Caki2 (cell line): Measurements from ENCODE around the gene DCUN1D4. TPM values are rescaled to one million over a fixed set of nuclear protein-coding genes. Genes with fewer than 3 reads are reported as not detected.
A peak's percentile ranks its signal among the peaks of the same experiment; 100 is the strongest.

ENCODE experiments used
- DNase-seq: peaks from one replicate; pipeline ENCODE4 v3.0.0-alpha.2; 2015; ENCODE audit warnings: low read depth
- in situ Hi-C: cut with HindIII; loops from 2 replicates; pipeline ENCODE4 v1.10.0; 2016; ENCODE audit warnings: low sequenced_read_pairs, low pct_unique_long_range_greater_than_20kb, mixed read lengths
- total RNA-seq: library from RNA; depleted of rRNA; stranded (reverse); fragments of >200 nt; shearing (Covaris generic); gene quantifications from 2 replicates; pipeline ENCODE4 v1.2.3, GENCODE V29; 2014; ENCODE audit warnings: low replicate concordance

The DCUN1D4 gene
- total RNA-seq, 1 experiment from 2014 or later: 29.3 TPM

DNA sequence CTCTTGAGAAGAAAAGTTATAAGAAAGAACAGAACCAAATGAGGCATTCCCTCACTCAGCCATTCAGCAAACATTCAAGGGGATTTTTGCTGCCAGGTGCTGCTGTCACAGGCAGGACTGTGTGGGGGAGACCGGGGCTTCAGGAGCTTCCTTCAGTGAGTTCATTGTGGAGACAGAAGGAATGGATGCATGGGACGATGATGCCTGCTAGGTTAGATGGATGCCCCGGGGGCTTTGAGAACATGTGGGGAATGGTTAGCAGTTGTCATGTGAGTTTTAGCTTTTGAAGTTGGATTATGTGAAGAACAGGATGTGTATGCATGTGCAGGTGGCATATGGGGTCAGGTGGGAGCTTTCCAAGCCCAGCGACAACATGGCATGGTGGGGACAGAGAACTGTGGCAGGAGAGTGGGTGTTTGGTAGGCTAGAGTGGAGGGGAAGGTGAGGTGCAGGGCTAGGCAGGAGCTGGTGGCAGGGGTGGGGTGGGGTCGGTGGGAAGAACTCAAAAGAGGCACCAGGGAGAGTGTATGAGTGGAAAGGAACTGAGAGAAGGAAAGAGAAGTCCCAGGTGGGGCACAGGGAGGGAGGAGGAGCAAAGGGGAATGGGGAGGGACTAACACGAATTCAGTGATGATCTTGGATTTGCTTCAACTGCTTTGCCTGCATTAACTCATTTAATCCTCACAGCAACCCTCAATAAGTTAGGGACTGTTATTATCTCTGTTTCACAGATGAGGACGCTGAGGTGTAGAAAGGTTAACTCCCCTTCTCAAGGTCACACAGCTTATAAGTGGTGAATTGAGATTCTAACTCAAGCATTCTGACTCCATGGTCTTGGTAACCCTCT, 8.4 kb downstream of the DCUN1D4 start:
- in situ Hi-C loops: no loop called here
- DNase-seq: peak; percentile 5

GRCh38 chr4:51851937-51852290, 9.0 kb downstream of the DCUN1D4 start:
- in situ Hi-C loops: no loop called here
- no peak for DNase-seq

- in situ Hi-C loops: no loop called here
- peak; percentile 52 for DNase-seq
Observed at GRCh38 chr4:51853027-51853682, 10.2 kb downstream of the DCUN1D4 start.

- in situ Hi-C loops: no loop called here
- DNase-seq: no peak
Observed at GRCh38 chr4:51855270-51855669, 12.3 kb downstream of the DCUN1D4 start.

DNA sequence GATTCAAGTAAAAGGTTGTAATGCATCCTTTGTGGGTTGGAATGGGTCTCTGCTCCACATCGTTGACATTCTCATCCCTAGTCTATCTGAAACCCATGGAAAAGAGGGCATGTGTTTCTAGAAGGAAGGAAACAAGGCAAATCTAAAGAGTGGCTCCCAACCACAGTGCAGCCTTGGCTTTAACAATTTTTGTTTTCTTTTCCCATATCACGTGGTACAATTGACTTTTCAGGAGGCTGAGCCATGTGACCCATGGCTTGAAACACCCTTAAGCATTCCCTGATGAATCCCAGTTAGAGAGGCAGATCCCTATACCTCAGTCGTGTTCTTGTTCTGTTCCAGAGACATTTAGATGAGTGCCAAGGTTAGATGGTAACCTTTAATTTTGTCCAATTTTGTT, 12.8 kb downstream of the DCUN1D4 start:
- DNase-seq: no peak
- in situ Hi-C loops: no loop called here

DNA sequence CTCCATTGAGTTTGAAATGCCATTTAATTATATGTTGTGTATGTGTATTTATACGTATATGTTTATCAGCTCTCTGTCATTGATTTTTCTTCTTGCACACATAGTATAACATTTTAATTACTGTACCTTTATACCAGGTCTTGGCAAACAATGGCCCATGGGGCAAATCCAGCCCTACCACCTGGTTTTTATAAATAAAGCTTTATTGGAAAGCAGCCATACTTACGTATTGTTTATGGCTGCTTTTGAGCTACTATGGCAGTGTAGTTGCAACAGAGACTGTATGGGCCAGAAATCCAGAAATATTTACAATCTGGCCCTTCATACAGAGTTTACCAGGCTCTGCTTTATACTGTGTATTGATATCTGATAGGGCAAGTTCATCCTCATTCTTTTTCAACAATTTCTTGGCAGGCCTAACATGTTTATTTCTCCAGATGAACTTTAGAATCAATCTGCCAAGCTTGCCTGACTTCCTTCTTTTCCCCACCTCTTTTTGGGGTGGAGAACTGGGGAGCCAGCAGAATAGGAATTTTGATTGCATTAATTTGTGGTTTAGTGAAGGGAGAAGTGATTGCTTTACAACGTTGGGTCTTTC, 15.8 kb downstream of the DCUN1D4 start:
- in situ Hi-C loops: no loop called here
- DNase-seq: no peak

- DNase-seq: no peak
- in situ Hi-C loops: no loop called here
Observed at GRCh38 chr4:51859476-51860031, 16.6 kb downstream of the DCUN1D4 start.

- in situ Hi-C loops: no loop called here
- DNase-seq: no peak
Observed at GRCh38 chr4:51862199-51862598, 19.2 kb downstream of the DCUN1D4 start.

DNA sequence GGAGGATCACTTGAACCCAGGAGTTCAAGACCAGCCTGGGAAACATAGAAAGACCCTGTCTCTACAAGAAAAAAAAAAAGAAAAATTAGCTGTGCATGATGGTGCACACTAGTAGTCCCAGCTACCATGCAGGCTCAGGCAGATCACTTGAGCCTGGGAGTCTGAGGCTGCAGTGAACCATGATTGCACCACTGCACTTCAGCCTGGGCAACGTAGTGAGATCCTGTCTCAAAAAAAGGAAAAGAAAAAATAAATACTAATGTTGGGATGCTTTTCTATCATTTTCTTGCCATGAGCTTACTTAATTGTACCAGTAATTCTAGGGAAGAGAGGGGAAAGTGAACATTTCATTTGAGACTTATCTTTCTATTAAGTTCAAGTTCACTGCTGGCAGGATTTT, 19.8 kb downstream of the DCUN1D4 start:
- in situ Hi-C loops: no loop called here

DNA sequence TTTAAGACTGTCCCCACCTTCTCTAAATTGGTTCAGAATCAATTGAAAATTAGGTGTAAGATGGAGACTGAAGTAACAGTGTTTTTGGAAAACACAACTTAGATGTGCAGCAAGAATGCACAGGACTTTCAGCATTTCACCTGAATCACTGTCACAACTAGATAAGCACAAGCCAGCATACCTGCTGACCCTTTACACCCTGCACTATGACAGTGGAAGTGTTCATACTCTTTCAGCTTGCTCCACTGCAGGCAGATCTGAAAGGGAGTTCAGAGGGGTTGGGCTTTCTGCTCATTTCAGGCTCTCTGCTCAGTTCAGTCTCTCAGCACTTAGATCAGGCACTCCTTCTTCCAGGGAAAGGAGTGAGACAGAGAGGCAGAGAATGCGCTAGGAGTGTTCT, 22.8 kb downstream of the DCUN1D4 start:
- in situ Hi-C loops: no loop called here
- no peak for DNase-seq

More for the DNA sequence above, 19.8 kb downstream of the DCUN1D4 start:
- no peak for DNase-seq

GRCh38 chr4:51866835-51867234, 23.9 kb downstream of the DCUN1D4 start:
- DNase-seq: no peak
- in situ Hi-C loops: no loop called here

DNA sequence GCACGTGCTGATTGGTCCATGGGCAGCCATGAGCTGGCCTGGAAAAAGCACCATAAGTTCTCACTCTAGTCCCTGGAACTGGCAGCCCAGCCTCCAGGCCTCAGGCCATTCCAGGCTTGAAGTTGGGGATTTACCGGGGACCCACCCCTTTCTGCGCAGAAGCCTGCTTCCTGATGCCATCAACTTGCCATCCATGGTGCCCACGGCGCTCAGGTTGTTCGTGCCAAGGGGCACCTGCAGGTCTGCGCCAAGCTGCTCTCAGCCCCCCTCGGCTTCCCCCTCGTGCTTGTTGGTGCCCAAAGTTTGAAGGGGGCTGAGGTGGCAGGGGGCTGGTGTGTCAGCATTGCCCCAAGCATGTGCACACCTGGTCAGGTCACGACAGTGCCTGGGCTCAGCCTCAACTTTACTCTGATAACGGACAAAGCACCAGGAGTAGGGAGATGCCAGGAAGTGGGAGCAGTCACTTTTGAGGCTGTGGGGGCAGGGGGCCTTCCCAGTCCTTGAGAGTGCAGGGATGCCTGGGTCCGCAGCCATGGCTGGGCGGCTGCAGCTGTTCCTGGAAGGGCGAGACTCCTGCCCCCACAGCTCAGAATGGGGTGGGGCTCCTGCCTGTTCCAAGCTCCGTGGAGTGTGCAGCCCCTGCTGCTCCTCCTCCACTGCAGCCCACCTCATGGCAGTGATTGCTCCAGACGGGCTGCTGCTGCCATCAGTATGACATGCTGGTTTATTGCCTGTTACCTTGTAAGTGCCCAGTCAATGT, 24.9 kb downstream of the DCUN1D4 start:
- in situ Hi-C loops: no loop called here
- no peak for DNase-seq

DNA sequence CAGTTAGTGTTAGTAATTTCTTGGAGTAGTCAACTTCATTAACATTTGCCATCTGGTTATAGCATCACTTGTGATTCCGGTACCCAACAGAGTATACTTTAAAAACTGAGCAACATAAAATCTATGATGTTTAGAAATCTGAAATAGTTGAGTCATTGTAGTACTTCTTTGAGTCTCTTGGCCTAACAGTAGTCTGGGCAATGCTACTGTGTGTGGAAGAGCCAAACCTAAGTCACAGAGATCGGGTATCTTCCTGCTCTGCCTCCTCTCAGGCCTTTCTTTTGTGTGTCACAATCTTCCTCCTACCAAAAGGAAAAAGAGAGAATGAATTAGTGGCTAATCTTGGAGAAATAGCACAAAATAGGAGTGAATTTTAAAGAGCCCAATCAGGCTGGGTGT, 25.5 kb downstream of the DCUN1D4 start:
- in situ Hi-C loops: no loop called here
- no peak for DNase-seq

GRCh38 chr4:51870441-51871188, 27.7 kb downstream of the DCUN1D4 start:
- DNase-seq: no peak
- in situ Hi-C loops: no loop called here

DNA sequence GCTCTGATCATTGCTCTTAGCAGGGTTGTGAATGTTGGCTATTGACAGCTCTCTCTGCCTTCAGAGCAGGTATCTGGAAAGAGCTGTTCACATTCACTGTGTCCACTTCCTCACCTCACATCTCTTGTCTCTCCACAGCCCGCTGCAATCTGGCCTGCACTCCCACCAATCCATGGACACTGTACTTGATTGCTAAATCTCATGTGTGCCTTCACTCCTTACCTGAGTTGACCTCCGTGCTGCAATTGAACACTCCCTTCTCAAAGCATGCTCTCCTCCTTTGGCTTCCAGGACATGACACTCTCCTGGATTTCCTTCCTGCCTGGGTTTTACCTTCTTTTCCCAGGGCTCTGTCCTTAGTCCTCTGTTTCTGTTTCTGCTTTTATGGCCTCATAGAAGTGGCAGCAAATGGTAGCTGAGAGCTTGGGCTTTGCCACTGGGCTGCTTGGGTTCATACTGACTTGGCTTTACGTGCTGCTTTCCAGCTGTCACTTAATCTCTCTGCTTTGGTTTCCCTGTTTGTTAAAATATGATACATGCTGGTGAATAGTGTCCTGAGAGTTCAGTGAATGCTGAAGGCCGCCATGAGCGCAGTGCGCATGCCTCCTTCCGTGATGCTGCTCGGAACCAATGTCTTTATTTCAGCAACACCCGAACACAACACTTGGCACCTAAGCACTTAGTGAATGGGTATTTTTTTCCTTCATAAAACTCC, 29.5 kb downstream of the DCUN1D4 start:
- in situ Hi-C loops: no loop called here
- DNase-seq: no peak

GRCh38 chr4:51874551-51874950, 31.6 kb downstream of the DCUN1D4 start:
- in situ Hi-C loops: no loop called here
- no peak for DNase-seq

GRCh38 chr4:51878431-51878830, 35.5 kb downstream of the DCUN1D4 start:
- in situ Hi-C loops: no loop called here
- no peak for DNase-seq
